HG03025 (cell line): ENCODE data around the gene CDIP1.

Experiments
- ATAC-seq: cut with Tn5 transposase; IDR thresholded peaks from one replicate; pipeline ENCODE4 v1.9.1; 2021; ENCODE audit warnings: mild to moderate bottlenecking, moderate library complexity; ENCODE audit not compliant: unreplicated experiment, low FRiP score

CDIP1 gene

DNA sequence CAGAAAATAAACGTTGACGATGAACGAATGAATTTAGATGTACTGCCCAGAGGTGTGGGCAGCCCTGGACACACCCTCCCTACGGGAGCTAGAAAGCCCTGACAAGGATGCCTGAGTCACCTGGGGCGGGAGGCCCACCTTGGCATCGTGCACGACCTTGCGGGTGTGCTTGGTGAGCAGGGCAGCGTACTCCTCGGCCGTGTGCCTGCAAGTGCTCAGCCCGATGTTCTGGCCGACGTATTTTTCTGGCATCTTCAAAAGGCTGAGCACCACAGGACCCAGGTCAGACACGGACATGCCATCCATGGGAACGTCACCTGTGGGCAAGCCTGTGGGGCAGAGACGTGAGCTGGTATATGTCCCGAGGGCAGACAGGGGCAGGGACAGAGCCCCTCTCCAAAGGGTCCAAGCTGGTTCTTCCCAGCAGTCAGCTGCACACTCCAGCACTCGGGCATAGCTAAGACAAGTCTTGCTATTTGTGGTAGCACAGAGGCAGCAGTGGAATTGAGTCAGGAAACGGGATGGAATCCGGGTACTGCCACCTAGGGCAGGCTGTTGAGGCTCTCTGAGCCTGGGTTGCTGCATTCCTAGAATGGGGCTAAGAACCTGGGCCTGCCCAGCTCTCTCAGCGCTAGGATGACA lies 74.9 kb downstream of the CDIP1 start:
- ATAC-seq: no peak

DNA sequence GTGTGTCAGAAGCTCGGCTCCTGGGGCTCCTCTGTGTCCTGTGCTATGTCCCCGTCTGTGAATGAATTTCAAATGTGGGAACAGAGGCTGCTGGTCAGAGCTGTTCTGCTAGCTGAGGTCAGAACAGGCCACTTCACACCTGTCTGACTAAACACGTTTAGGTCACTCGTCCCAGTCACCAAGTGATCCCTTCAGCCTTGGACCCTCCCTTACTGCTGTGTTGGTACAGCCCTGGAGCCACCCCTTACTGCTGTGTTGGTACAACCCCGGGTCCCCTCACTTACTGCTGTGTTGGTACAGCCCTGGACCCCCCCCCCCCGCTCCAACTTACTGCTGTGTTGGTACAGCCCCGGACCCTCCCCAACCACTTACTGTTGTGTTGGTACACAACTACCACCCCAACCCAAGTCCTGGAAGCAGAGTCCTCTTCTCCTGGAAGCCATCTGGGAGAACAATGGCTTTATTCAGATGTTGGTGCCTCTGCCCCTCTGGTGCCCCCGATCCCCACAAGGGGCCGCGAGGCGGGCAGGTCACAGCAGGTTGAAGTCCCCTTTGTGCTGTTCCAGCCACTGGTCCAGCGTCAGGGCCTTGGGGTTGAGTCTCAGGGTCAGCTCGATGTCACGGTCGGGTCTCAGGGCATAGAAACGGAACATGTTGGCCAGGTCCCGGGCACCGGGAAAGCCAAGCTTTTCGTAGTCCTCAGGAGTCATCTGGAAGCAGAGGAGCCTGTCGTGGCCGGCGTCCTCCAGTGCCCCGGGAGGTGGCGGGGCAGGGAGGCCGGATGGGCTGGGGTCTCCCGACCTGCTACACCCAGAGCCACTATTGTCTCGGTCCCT lies 77.1 kb downstream of the CDIP1 start:
- ATAC-seq: no peak

DNA sequence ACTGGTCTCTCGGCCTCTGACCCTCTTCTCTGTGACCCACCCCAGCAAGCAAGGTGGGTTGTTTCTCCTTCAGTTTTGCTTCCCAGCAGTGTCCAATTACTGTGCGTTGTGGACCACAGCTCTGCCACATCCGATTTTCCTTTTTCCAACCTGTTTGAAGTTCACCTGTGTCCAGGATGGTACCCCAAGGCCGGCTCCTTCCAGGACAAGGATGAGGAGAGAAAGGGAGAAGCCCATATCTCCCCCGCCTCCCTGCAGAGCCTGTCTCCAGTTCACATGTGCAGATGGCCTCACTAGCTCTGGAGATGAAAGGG lies 77.7 kb downstream of the CDIP1 start:
- ATAC-seq: no peak
